HG03039 (cell line): ENCODE data around the gene SRA1.
A peak's percentile ranks its signal among the peaks of the same experiment; 100 is the strongest.
"Not testable (repeated sequence)": the region's sequence is repeated elsewhere in the genome, so short reads cannot be mapped to it uniquely, and the experiment has no call there.

Source experiments
- ATAC-seq: cut with Tn5 transposase; IDR thresholded peaks from one replicate; pipeline ENCODE4 v1.9.1; 2021; ENCODE audit warnings: mild to moderate bottlenecking, moderate library complexity; ENCODE audit not compliant: unreplicated experiment

Gene SRA1

DNA sequence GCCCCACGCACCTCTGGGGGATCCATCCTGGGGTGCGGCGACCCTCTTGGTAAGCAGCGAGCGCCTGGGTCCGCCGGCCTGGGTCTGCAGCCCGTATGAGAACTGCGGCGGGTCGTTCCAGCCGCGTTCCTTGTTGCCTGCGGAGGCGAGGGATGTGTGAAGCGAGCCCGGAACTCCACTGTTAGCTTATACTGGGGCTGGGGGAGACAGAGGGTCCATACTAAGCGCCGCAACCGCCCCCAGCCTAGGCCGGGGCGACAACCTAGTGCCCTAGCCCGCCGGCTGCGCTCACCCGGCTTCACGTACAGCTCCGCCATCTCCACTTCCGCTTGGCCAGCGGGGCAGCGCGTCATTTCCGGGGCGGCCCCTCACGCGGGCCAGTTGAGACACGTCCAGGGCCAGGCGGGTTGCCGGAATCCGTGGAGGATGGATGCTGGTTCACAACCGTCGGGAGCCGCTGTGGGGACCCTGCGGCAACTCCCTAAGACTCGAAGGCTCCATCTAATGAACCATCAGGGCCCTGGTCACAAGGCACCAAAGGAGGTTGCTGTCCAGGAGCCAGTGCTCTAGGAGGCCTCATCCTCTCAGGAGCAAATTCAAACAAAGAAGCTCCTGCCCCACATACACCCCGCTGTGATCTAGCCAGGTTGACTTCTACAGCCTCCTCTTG lies at the start of gene SRA1:
Gene SRA1 (minus strand): TSS at position 338 of the 670 bp plus-strand sequence. CDS start 21 bp downstream, at position 317.
- ATAC-seq, result peak; percentile 93

DNA sequence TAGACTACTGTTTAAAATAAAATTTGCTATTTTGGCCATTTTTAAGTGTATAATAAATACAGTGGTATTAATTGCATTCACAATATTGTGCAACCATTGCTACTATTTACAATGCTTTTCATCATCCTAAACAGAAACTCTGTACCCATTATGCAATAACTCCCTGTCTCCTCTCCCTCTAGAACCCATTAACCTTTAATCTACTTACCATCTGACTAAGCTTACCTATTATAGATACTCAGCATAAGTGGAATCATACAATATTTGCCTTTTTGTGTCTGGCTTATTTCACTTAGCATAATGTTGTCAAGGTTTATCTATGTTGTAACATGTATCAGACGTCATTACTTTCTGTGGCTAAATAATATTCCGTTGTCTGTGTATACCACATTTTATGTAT lies 49.8 kb upstream of the SRA1 start:
- ATAC-seq, result no peak

DNA sequence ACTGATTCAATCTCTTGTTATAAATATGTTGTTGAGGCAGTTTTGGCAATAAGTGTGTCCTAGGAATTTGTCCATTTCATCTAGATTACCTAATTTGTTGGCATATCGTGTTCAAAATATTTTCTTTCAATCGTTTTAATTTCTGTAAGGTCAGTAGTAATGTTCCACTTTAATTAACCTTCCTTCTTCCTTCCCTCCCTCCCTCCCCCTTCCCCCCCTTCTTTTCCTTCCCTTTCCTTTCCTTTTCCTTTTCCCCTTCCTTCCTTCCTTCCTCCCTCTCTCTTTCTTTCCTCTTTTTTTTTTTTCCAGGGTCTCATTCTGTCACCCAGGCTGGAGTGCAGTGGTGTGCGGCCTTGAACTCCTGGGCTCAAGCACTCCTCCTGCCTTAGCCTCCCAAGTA lies 48.6 kb upstream of the SRA1 start:
- ATAC-seq, result no peak

DNA sequence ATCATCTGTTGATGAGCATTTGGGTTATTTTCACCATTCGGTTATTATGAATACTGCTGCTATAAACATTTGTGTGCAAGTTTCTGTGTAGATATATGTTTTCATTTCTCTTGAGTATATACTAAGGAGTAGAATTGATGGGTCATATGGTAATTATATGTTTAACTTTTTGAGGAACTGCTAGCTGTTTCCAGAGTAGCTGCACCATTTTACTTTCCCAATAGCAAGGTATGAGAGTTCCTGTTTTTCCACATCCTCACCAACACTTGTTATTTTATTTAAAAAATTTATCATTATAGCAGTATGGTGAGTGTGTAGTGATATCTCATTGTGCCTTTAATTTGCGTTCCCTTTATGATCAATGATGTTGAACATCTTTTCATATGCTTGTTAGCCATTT lies 46.5 kb upstream of the SRA1 start:
- ATAC-seq, result no peak

DNA sequence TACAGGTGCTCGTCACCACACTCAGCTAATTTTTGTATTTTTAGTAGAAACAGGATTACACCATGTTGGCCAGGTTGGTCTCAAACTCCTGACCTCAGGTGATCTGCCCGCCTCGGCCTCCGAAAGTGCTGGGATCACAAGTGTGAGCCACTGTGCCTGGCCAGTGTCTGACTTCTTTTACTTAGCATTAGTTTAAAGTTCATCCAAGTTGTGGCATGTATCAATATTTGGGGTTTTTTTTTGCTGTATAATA lies 46.1 kb upstream of the SRA1 start:
- not testable (repeated sequence) for ATAC-seq

DNA sequence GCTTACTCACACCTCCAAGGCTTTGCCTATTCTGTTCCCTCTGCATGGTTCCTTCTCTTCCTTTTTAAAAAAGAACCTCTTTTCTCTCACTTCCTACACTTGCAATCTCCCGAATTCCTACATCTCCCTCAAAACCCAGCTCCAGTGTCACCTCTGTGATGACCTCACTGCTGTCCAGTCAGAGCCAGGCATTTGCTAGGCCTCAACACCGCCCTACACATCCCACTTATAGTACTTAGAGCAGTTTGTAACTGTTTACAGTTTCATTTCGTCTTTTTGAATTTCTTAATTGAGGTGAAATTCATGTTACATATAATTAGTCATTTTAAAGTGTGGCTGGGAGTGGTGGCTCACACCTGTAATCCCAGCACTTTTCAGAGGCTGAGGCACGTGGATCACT lies 44.9 kb upstream of the SRA1 start:
- ATAC-seq, result no peak

DNA sequence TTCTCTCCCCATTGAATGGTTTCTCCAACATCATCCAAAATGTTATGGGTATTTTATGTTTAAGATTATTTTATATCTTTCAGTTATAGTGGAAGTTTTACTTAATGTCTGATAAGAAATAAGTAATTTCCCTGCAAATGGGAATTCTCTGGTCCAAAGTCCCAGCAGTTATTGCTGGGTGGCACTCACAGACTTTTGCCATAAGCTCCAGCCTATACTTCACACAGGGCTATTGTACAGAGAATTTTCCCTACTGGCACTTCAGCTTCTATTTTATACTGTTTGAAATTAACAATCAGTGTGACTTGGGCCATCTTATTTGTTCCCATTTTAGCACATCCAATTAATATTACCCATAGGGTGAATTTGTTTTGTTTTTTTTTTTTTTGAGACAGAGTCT lies 42.8 kb upstream of the SRA1 start:
- no peak for ATAC-seq

DNA sequence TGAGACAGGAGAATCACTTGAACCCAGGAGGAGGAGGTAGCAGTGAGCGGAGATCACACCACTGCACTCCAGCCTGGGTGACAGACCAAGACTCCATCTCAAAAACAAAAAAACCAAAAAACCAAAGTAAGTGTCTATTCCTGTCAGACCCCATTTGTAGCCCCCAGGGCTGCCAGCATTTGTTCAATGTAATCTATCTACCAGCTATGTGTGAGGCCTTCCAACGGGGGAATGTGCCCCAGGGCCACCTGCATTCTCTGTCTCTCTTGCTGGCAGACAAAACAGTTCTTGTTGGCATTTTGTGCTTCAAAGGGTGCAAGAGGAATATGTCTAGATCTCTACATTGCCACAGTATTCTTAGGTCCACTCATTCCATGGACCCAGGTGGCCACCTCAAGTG lies 41.6 kb upstream of the SRA1 start:
- ATAC-seq, result no peak

DNA sequence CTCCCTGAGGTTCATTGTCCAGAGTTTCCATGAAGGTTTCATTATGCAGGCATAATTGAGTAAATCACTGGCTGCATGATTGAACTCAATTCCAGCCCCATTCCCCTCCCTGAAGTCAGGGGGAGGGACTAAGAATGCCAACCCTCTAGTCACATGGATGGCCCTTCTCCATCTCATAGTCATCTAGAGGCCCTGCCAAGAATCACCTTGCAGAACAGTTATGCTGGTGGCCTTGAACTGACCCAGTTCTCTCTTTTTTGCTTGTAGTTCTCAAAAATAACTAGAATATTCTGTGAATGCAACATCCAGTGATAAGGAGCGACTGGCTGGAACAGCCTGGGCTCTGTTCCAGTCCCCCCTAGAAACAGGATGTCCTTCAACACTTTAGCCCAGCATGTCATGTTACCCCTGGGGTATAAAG lies 39.1 kb upstream of the SRA1 start:
- no peak for ATAC-seq

DNA sequence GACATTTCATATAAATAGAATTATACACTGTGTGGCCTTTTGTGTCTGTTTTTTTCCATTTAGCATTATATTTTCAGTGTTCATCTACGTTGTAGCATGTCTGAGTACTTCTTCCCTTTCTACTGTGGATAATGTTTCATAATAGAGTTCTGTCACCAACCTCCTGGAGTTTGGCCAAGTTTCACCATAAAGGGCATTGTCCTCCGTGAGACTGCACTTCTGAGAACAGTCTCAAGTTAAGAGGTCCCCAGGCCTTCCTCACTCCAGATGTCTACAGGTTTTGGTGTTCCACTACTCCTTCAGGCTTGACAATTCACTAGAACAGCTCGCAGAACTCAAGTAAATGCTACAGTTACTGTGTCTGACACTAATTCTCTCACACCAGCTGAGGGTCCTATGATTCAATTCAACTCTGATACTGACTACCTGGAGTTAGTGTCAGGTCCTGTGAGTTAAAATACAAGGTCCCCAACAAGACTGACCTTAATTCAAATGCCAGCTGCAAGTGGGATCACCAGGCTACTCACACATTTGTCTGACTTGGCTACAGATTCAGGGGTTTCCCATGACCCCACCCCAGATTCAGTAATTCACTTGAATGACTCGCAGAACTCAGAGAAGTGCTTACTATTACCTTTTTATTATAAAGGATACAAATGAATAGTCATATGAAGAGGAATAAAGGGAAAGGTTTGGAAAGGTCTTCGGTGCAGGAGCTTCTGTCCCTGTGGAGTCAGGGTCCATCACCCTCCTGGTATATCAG lies 38.4 kb upstream of the SRA1 start:
- no peak for ATAC-seq

DNA sequence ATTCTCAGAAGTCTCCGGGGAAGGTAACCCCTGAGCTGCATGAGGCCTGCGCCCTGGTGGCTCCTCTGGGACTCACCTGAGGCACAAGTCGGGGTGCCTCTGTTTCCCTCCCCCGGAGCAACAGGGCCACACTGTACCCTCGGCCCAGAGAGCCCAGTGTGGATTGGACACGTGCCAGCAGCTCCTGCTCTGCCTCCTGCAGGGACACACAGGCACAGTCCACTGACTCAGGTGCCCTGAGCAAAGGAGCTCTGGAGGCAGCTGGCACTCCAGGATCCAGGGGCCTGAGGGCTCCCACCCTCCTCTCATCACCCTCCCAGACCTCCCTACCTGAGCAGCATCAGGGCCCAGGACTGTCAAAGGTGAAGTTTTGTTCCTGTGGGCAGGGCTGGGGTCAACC lies 36.9 kb upstream of the SRA1 start:
- ATAC-seq, result no peak

DNA sequence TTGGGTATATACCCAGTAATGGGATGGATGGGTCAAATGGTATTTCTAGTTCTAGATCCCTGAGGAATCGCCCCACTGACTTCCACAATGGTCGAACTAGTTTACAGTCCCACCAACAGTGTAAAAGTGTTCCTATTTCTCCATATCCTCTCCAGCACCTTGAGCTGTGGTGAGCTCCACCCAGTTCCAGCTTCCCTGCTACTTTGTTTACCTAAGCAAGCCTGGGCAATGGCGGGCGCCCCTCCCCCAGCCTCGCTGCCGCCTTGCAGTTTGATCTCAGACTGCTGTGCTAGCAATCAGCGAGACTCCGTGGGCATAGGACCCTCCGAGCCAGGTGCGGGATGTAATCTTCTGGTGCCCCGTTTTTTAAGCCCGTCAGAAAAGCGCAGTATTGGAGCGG lies 35.8 kb upstream of the SRA1 start:
- not testable (repeated sequence) for ATAC-seq

DNA sequence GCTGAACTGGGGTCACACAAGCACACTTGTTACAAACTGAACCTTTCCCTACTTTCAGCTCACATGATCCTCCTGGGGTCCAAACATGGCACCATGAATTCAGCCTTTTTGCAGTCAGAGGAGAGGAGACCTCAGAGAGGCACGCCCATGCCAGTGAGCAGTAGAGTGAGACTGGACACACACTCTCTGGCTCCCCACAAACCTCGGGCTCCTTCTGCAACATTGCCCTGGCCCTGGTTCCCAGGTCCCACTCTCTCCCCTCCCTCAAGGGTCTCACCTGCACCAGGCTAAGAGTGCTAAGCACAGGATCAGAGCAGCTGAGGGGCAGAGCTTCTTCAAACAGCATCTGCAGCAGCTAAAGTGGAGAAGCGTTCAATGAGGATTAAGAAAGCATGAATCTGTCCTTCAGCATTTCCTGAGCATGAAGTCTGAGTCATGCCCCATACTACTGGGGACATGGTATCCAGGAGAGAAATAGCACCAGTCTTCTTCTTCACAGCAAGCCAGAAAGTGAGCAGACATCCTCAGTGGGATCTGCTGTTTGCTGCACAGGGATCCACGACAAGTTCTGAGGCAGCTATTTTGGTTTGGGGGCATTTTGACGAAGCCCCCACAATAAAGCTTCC lies 34.6 kb upstream of the SRA1 start:
- no peak for ATAC-seq

DNA sequence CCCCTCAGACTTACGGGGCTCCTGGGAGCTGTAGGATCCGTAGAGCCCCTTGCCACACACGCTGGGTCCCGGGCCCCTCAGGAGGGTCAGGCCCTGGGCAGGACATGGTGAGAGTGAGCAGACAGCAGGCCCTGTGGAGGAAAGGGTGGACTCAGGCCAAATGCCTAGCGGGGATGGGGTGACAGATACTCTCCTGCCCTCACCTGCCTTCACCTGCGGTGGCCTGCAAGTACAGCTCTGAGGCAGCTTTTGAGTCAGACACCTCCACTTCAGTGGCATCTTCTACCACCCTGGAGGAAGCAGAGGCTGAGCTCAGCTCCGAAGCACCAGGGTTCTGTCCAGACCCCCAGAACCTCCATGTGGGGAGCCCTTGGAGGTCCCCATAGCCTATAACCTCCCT lies 33.6 kb upstream of the SRA1 start:
- no peak for ATAC-seq

DNA sequence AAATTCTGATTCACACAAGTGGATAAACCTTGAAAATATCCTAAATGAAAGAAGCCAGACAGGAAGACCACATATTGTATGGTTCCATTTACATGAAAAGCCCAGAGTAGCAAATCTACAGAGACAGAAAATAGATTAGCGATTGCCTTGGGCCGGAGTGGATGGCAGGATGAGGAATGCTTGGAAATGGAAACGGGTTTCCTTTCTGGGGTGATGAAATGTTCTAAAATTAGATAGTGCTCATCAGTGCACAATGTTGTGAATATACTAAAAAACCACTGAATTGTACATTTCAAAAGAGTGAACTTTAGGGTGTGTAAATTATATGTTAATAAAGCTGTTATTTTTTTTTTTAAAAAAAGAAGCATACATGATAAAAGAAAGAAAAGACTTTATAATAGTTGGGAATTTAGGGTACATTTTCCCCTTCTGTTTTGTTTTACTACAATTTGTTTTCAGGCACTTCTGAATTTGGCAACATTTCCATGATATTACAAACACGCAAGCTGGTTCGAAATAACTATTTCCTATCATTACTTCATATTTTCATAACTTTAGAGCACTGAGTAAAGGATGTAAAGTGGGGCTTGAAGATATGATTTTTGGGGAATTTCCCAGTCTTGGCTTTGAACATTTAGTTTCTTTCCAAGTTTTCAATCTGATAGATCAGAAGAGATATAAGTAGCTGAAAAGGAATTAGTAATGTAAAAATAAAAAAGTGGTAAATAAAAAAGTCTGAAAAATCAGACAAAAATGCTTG lies 31.2 kb upstream of the SRA1 start:
- ATAC-seq, result no peak

DNA sequence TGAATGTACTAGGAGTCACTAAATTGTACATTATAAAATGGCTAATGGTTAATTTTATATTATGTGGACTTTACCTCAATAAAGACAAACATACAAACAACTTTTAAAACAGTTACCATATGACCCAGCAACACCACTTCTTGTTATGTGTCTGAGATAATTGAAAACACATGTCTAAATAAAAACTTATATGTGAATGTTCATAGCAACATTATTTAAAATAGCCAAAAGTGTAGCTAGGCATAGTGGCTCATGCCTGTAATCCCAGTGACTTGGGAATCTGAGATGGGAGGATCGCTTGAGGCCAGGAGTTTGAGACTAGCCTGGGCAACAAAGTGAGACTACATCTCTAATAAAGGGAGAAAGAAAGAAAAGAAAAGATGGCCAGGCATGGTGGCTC lies 30.2 kb upstream of the SRA1 start:
- no peak for ATAC-seq

DNA sequence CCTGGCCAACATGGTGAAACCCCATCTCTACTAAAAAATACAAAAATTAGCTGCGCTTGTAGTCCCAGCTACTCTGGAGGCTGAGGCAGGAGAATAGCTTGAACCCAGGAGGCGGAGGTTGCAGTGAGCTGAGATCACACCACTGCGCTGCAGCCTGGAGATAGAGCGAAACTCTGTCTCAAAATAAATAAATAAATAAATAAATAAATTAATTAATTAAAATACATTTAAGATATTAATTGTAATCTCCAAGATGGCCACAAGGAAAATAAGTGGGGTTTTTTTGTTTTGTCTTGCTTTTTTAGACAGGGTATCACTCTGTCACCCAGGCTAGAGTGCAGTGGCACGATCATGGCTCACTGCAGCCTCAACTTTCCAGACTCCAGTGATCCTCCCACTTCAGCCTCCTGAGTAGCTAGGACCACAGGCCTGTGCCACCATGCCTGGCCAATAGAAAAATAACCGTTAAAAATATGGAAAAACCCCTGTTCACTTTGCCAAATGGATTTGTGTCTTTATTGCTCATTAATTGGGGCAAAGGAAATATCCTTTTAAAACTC lies 22.0 kb upstream of the SRA1 start:
- ATAC-seq, result not testable (repeated sequence)

DNA sequence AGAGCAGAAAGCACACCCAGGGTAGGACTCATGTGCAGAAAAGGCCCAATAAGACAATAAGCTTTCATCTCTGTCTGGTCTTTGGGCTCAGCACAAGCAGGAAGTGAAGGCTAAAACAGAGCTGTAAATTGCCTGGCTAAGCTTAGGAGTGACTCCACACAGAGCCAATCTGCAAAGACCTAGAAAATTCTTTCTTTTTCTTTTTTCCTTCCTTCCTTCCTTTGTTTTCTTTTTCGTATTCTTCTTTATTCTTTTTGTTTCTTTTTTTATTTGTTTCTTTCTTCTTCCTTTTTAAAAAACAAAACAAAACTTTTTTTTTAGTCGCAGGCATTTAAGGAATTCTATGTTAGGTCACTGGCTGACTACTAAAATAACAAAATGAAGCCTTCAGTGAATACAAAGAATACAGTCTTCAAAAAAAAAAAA lies 19.5 kb upstream of the SRA1 start:
- no peak for ATAC-seq

DNA sequence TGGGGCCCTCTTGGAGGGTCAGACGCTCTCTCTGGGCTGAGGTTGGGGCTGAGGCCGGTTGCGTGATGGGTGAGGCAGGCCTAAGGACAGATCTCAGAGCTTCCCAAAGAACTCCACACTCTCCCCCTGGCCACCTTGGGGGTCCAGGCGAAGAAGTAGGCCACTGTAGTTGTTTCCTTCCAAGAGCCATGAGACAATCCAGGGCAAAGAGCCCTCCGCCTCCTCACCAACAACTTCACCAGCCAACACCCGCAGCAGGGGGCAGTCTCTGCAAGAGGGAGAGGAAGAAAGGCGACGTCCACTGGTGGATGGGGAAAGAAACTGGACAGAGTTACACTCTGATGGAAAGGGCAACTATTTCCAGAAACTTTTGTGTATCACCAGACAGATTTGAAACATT lies 18.0 kb upstream of the SRA1 start:
- ATAC-seq, result no peak

DNA sequence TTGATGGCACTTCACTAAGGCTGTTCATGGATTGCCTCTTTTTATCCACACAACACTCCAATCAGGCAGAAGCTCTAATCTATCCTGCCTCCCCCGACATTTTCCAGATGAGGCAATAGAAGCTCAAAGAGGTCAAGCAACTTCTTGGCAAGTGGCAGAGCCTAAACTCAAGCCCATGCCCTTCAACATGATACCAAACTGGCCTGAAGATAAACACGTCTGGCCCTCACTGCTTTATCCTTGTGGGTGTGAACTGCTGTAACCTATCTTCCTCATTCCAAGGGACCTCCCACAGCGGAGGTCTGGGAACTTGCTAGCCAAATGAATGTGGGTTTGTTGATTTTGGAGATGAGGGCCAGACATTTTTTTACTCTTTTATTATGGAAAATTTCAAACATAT lies 16.9 kb upstream of the SRA1 start:
- ATAC-seq, result no peak

DNA sequence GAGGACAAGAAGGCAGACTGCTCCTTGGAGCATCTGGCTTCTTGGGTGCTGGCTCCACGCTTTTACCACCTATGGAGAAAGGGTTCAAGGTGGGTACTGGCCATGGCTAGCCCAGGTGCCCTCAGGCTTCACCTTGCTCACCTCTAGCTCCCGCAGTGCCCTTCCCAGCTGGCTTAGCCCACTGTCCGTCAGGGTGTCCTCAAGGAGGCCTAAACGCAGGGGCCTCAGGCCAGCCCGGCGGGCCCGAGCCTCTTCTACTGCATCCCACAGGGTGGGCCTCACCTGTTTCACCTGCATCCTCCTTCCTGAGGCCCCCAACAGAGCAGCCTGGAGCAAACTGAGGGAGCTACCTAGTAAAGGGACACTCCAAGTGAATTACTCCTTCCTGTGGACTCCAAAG lies 16.4 kb upstream of the SRA1 start:
- ATAC-seq, result no peak
